HG03342 (cell line): ENCODE results near the gene WWTR1.

Experiments
- ATAC-seq: cut with Tn5 transposase; IDR thresholded peaks from one replicate; pipeline ENCODE4 v1.9.1; 2021; ENCODE audit warnings: mild to moderate bottlenecking, moderate library complexity; ENCODE audit not compliant: unreplicated experiment

WWTR1 gene

GRCh38 chr3:149536429-149536828 lies 121.4 kb downstream of the WWTR1 start:
- ATAC-seq, result no peak

GRCh38 chr3:149535333-149535685 lies 122.5 kb downstream of the WWTR1 start:
- ATAC-seq, result no peak

DNA sequence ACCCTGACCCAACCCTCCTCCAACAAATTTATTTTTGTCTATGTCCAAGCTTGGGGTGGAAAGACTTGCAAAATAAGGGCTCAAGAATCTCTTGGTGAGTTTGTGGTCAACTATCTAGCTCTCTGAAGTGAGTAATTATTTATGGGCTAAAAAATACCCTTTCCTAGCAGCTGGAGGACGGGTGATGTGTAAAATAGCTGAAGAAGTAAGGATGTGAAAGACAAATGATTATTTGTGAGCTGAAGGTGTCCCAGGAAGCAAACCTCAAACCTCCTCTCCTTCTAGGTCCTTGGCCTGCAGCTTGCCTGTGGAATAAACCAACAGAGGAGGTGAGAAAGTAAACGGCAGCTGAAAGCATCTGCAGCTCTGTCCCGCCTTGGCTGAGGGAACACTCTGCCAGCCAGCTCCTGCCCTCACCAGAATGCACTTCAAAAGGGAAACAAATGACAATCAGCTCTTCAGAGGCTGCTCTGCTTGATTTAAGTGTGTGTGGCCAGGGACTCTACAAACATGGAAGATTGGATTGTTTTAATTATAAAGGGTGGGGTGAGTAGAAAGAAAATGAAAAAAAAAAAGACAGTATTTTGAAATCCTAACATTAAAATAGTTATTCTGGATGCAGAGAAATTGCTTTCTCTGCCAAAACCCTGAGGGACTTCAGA lies 123.0 kb downstream of the WWTR1 start:
- ATAC-seq, result no peak

DNA sequence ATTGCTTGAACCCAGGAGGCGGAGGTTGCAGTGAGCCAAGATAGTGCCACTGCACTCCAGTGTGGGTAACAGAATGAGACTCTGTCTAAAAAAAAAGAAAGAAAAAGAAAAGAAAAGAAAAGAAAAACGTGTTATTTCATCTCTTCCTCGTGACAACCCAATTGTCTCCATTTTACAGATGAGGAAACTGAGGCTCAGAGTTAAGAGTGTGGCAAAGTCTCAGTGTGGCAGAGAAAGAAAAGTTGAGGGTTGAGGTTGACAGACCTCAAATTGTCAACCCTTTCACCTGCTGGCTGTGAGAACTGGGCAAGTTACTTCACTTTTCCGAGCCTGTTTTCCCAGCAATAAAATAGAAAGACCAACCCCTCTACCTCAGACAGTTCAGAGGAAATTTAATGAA lies 123.7 kb downstream of the WWTR1 start:
- no peak for ATAC-seq

DNA sequence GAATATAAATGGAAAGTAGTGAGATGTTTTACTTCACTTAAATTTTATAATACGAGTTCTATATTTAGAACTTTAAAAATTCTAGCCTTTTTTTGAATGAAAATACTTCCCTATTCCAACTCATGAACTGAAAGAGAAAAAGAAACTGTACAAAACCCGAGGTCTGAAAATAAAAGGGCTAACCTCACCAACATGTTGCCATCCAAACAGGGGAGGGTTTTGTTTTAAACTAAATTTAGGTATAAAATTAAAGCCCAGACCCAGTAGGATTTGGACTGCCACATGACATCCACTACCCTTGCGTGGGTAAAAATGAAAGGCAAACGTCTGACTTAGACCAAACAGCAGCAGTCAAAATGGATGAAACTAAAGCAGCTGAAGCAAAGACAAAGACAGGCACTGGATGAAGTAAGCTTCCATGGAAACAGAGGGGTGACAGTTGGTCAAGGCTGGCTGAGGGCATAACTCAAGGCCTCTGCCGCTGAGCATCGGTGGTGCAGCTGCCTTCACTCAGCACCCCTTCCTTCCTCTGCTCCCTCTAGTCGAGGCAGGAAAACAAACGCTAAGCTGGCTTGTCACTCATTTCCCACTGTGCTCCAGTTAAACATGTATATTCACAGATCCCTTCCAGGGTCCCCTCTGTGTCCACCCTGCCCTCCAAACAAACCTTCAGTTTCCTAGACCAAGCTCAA lies 125.2 kb downstream of the WWTR1 start:
- no peak for ATAC-seq

DNA sequence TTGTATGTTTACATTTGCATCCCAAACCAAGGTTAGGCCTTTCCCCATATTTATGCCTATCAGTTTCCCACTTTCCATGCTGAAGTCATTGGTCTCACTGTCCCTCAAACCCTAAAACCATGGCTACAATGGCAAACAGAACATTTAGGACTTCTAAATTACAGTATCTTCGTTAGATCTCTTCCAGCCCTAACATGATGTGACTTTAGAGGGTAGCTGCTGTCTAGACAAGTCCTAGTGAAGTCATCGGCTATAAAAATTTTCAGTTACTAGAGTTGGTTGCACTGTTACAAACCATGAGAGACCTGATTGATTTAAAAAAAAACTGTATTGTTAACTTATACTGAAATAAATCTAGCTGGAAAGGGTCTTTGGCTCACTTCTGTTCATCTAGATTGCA lies 128.7 kb downstream of the WWTR1 start:
- ATAC-seq, result no peak

- ATAC-seq, result no peak
Measured at GRCh38 chr3:149528340-149528650, 129.5 kb downstream of the WWTR1 start.

DNA sequence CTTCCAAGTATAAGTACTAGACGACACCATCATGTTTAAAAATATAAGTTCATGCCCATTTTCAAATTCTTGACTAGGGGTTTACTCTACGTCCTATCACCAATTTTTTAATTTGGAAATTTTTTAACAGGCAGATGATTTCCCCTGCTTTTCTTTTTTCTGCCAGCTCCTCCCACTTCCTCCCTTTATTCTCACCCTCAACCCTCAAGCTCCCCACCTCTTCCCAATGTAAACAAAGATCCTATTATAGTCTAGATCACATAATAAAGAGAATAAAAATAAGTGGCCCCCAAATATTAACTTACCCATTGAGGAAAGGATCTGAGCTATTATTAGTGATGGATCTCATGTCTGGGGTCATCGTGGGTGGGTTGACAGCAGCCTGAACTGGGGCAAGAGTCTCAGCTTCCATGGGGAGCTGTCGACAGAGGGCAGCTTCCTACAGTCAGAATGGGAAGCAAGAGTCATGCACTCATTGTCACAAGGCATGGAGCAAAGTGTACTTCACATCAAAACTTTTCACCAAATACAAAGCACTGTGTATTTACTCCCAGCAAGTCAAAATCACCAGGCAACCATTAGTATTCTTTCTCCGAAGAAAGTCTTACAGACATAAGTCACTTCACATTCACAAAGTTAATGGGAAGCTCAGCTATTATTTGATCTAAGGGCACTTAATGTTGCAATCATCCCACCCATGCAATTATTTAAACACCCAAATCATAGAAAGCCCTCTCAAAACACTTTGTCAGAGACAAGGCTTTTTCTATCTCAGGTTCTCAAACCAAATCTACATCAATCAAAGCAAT lies 130.1 kb downstream of the WWTR1 start:
- no peak for ATAC-seq

DNA sequence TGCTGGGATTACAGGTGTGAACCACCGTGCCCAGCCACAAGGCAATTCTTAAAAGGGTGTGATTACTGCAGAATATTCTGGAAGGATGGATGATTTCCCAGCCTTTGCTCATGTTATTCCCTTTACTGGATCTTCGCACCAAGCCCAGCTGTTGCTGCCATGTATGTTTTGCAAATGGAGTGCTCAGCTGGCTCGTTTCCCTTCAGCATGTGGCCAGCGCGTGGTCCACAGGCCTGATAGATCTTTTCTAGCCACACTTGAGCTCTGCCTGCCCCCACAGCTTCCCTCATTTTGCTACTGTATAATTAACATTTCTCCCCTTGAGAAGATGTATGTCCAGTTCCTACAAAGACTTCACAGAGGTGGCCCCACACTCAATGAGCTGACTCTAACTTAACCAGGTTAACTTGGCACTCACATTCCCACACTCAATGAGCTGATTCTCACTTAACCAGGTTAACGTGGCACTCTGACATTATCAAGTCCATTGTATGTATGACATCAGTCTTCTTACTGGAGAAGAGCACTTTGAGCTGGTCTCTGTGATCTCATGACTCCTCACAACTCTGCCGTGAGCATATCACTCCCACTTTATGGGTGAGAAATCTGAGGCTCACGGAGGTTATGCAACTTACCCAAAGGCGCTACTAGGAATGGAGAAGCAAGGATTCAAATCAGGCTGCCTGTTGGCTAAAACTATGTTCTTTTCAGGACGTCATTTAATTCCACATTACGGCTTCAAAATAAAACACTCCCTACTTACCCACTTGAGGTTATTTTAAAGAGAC lies 134.1 kb downstream of the WWTR1 start:
- no peak for ATAC-seq

DNA sequence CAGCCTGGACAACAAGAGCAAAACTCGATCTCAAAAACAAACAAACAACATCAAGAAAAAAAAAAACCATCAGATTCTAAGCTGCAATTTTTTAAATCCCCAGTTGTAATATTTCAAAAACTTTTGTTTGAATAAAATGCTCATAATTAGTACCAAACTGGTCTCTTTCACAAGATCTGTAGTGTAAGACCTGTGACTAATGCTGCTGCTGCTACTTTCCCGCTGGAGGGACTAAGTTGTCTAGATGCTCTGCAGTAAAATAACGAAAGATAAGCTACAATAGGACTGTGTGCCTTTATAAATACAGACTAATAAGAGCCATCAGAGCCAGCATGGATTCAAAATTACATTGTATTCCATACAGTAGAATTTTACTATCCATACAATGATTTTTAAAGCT lies 137.9 kb downstream of the WWTR1 start:
- ATAC-seq, result no peak

DNA sequence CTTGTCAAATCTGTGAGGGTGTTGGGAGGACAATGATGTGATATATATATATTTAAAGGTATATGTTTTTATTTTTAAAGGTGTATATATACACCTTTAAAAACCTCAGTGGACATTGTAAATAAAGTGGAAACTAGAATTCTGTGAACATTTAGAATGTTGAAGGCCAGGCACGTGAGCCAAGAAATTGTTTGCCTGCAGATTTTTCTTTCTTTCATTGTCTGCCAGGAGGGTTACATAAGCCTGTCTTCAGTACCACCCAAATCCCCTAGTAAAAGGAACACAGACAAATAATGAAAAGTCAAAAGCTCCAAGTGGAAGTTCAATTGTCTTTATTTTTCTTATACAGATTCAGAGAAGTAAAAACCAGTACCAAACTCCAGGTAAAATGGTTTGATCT lies 140.9 kb downstream of the WWTR1 start:
- no peak for ATAC-seq

- no peak for ATAC-seq
Measured at GRCh38 chr3:149515249-149515648, 142.6 kb downstream of the WWTR1 start.

- no peak for ATAC-seq
Measured at GRCh38 chr3:149514471-149514870, 143.4 kb downstream of the WWTR1 start.

- peak; percentile 68 for ATAC-seq
Measured at GRCh38 chr3:149512073-149512782, 145.6 kb downstream of the WWTR1 start.

DNA sequence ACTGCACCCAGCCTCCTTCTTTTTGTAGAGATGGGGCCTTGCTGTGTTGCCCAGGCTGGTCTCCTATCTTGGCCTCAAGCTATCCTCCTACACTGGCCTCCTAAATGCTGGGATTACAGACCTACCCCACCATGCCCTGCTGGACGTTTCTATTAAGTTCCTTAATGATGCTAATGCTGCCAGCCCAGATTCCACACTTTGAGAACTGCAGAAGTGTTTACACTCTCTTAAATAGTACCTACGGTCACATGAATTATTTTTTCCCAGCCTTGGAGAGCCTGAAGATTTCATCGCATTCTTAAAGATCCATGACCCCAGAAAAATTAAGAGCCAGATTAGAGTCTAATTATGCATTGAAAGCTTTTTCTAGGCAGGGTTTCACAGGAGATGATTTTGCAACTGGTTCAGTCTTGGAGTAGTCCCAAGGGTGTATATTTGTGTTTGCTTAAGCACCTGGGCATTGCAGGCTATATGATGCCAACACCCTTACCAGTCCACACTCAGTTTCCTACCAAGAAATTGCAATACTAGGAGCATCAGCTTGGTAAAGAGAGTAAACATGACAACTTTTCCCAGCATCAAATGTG lies 146.7 kb downstream of the WWTR1 start:
- ATAC-seq, result no peak

DNA sequence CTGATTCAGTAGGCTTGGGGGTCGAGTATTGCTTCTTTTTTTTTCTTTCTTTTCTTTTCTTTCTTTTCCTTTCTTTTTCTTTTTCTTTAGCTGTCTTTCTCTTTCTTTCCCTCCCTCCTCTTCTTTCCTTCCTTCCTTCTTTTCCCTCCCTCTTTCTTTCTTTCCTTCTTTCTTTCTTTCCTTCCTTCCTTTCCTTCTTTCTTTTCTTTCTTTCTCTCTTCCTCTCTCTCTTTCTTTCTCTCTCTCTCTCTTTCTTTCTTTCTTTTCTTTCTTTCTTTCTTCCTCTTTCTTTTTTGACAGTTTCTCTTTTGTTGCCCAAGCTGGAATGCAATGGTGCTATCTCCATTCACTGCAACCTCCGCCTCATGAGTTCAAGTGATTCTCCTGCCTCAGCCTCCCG lies 147.3 kb downstream of the WWTR1 start:
- no peak for ATAC-seq

GRCh38 chr3:149509526-149509925 lies 148.3 kb downstream of the WWTR1 start:
- ATAC-seq, result no peak

GRCh38 chr3:149507491-149508324 lies 150.1 kb downstream of the WWTR1 start:
- no peak for ATAC-seq

DNA sequence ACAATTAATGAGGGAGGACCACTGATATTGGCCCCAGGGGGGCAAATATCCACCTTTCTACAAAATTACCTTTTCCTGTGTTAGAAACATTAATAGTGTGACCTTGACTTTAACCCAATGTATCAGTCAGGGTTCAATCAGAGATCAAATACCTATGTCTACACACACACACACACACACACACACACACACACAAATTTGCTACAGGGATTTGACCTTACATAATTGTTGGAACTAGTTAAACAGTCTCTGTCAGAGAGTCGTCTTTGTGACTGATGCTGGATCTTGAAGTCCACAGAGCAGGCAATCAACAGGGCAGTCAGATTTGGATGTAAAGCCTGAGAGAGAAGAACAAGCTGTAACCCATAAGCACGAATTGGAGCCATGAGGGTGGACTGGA lies 150.9 kb downstream of the WWTR1 start:
- ATAC-seq, result no peak

DNA sequence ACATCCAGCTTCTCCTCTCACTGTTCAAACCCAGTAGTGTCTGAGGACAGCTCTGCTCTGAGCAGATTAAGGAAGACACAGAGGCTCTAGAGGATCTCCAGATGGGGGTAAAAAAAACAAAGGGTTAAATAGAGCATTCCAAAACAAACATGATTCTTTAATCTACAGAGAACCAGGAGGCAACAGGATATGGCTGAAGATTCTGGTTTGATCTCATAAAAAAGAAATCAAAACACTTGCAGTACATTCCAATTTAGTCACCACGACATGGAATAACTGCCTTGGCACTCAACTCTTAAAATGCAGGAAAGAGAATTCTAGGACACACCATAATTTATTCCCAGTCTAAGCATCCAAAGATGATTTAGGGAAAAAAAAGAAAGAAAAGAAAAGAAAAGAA lies 151.3 kb downstream of the WWTR1 start:
- no peak for ATAC-seq
